Gastroesophageal sphincter (tissue), 4 donors: Measurements from ENCODE around the gene GAST. TPM values are rescaled to one million over a fixed set of nuclear protein-coding genes. Genes with fewer than 3 reads are reported as not detected.

Experiments used
- ATAC-seq: fragments of 150-250 bp; one replicate; pipeline ENCODE4 v1.9.1; 2016; ENCODE audit warnings: mild to moderate bottlenecking, moderate library complexity
- H3K27ac ChIP-seq, 4 donors: fragments of 200-600 bp; sonication (generic) in 3 of 4; 1 replicate in 3 of 4; 2 replicates in 1 of 4; pipeline ENCODE4 v1.5.1; 2016 to 2019
- H3K27me3 ChIP-seq: fragments of 200-600 bp; sonication (generic); one replicate; pipeline ENCODE4 v1.5.1; 2019
- H3K36me3 ChIP-seq, 2 donors: fragments of 200-600 bp; sonication (generic); one replicate each; pipeline ENCODE4 v1.5.1; 2019; ENCODE audit warnings: control low read depth in 1 of 2
- H3K4me1 ChIP-seq, 3 donors: fragments of 200-600 bp; sonication (generic); 1 replicate in 2 of 3; 2 replicates in 1 of 3; pipeline ENCODE4 v1.5.1; 2016 to 2019; ENCODE audit warnings: control low read depth in 2 of 3
- H3K4me3 ChIP-seq, 2 donors: fragments of 200-600 bp; sonication (generic); one replicate each; pipeline ENCODE4 v1.5.1; 2019; ENCODE audit warnings: mild to moderate bottlenecking in 1 of 2, moderate library complexity in 1 of 2
- H3K9me3 ChIP-seq, 3 donors: fragments of 200-600 bp; sonication (generic); one replicate each; pipeline ENCODE4 v1.5.1; 2017 to 2019; ENCODE audit warnings: control low read depth in 2 of 3
- CTCF ChIP-seq, 4 experiments: fragments of 200-600 bp in 2 of 4; fragments of 450-650 bp in 2 of 4; sonication (generic) in 1 of 4; IDR thresholded peaks; one replicate each; pipeline ENCODE4 v1.5.1; 2017 to 2019; ENCODE audit warnings: antibody characterized with exemption in 4 of 4, mild to moderate bottlenecking in 2 of 4, moderate library complexity in 2 of 4
- EP300 ChIP-seq: sonication (generic); formaldehyde crosslinking; IDR thresholded peaks from one replicate; pipeline ENCODE4 v1.6.1; 2017; ENCODE audit warnings: antibody characterized with exemption, mild to moderate bottlenecking
- POLR2A ChIP-seq, 2 donors: fragments of 450-650 bp; IDR thresholded peaks; one replicate each; pipeline ENCODE4 v1.6.1; 2017; ENCODE audit warnings: antibody characterized with exemption in 2 of 2, mild to moderate bottlenecking in 2 of 2, moderate library complexity in 1 of 2
- POLR2AphosphoS5 ChIP-seq: sonication (generic); formaldehyde crosslinking; IDR thresholded peaks from one replicate; pipeline ENCODE4 v1.6.1; 2017; ENCODE audit warnings: antibody characterized with exemption
- WGBS, 2 donors: methylation state at CpG; one replicate each; pipeline ENCODE4 v1.1.5; 2018; ENCODE audit warnings: low coverage in 1 of 2; 5-methylcytosine and 5-hydroxymethylcytosine counted together
- small RNA-seq, 4 donors: library from RNA; depleted of rRNA; stranded (forward); fragments of <200 nt; gene quantifications; one replicate each; pipeline ENCODE3, GENCODE V24; 2016
- total RNA-seq, 4 donors: library from RNA; depleted of rRNA; stranded (reverse); fragments of >200 nt; gene quantifications; one replicate each; pipeline ENCODE4 v1.1.0, GENCODE V29; 2016

Gene GAST
- total RNA-seq, 4 donors from 2014 or later, result not detected

- no peaks in the 10 kb centered on the region for H3K4me1 ChIP-seq
- H3K36me3 ChIP-seq, result peaks cover 0 to 97% of the 10 kb centered on the region in 2 donors
- no peak for ATAC-seq
- WGBS, 2 donors, result 84 to 94% methylated on average over 3 to 5 of the region's 6 CpGs
- no peak overlapping the region for H3K4me3 ChIP-seq
- H3K9me3 ChIP-seq, result no peaks in the 10 kb centered on the region
- H3K27me3 ChIP-seq, result no peaks in the 10 kb centered on the region
- H3K27ac ChIP-seq, result no peak overlapping the region
- TF ChIP-seq EP300 (no peak), POLR2A (IDR thresholded peaks at IDR 0.05) (no peak), POLR2AphosphoS5 (no peak), CTCF (IDR thresholded peaks at IDR 0.05) (no peak)
Measured at GRCh38 chr17:41760878-41761277, 48.7 kb downstream of the GAST start.

GRCh38 chr17:41762391-41762790 lies 50.3 kb downstream of the GAST start:
- Histone ChIP-seq H3K9me3 (no peaks in the 10 kb centered on the region), H3K4me1 (no peaks in the 10 kb centered on the region), H3K27me3 (no peaks in the 10 kb centered on the region), H3K4me3 (no peak overlapping the region), H3K36me3 (peaks cover 0 to 96% of the 10 kb centered on the region in 2 donors), H3K27ac (no peak overlapping the region)
- TF ChIP-seq EP300, result no peak
- TF ChIP-seq CTCF (IDR thresholded peaks at IDR 0.05), result no peak
- TF ChIP-seq POLR2A (IDR thresholded peaks at IDR 0.05), result no peak
- TF ChIP-seq POLR2AphosphoS5, result no peak
- WGBS, 2 donors, result 83 to 100% methylated on average over 1 to 5 of the region's 6 CpGs
- ATAC-seq, result no peak

GRCh38 chr17:41762841-41763240 lies 50.7 kb downstream of the GAST start:
- H3K36me3 ChIP-seq, result peaks cover 0 to 96% of the 10 kb centered on the region in 2 donors

GRCh38 chr17:41763327-41763726 lies 51.2 kb downstream of the GAST start:
- 100% methylated on average over 1 of the region's 8 CpGs; no CpG with 5 or more reads in 1 of the 2 donors for WGBS, 2 donors
- H3K27me3 ChIP-seq, result no peaks in the 10 kb centered on the region
- no peak overlapping the region for H3K4me3 ChIP-seq
- ATAC-seq, result no peak
- no peaks in the 10 kb centered on the region for H3K9me3 ChIP-seq
- TF ChIP-seq POLR2AphosphoS5 (no peak), CTCF (IDR thresholded peaks at IDR 0.05) (no peak), POLR2A (IDR thresholded peaks at IDR 0.05) (no peak), EP300 (no peak)
- H3K4me1 ChIP-seq, result no peaks in the 10 kb centered on the region
- no peak overlapping the region for H3K27ac ChIP-seq
- peaks cover 0 to 96% of the 10 kb centered on the region in 2 donors for H3K36me3 ChIP-seq

More at GRCh38 chr17:41762841-41763240, 50.7 kb downstream of the GAST start:
- Histone ChIP-seq H3K4me3 (no peak overlapping the region), H3K27me3 (no peaks in the 10 kb centered on the region), H3K27ac (no peak overlapping the region), H3K4me1 (no peaks in the 10 kb centered on the region), H3K9me3 (no peaks in the 10 kb centered on the region)
- no peak for ATAC-seq
- no peak for TF ChIP-seq POLR2A (IDR thresholded peaks at IDR 0.05)
- TF ChIP-seq EP300, result no peak
- no peak for TF ChIP-seq CTCF (IDR thresholded peaks at IDR 0.05)
- TF ChIP-seq POLR2AphosphoS5, result no peak
- 93 to 95% methylated on average over 3 to 5 of the region's 16 CpGs for WGBS, 2 donors

Small RNA genes lying within 50 kb of the gene (small RNA-seq; reads per million reads assigned to genes)
- gene RN7SL399P (0 reads per million in 4 donors), gene RNA5SP442 (0 to 0.18 (median 0.06) reads per million in 4 donors)

Other genes starting within 250 kb of the GAST start
- under 1 TPM in 1 of 4 donors, not detected in 3; 0.13 TPM for gene KRT32, start 244.9 kb upstream of the GAST start, total RNA-seq
- gene KRT35, start 231.2 kb upstream of the GAST start, total RNA-seq, result not detected
- not detected for gene KRT36, start 222.4 kb upstream of the GAST start, total RNA-seq
- 1,000 to 10,000 TPM in 1 of 4 donors, 100 to 1,000 TPM in 1, 10 to 100 TPM in 2; 20.7 to 1,501 (median 80.1) TPM for gene KRT13, start 206.7 kb upstream of the GAST start, total RNA-seq
- 100 to 1,000 TPM in 1 of 4 donors, 1 to 10 TPM in 3; 1.2 to 129 (median 4.2) TPM for gene KRT15, start 193.4 kb upstream of the GAST start, total RNA-seq
- 100 to 1,000 TPM in 1 of 4 donors, 1 to 10 TPM in 3; 2.9 to 154 (median 6.5) TPM for gene KRT19, start 184.0 kb upstream of the GAST start, total RNA-seq
- gene KRT9, start 140.3 kb upstream of the GAST start, total RNA-seq, result not detected
- 100 to 1,000 TPM in 1 of 4 donors, 10 to 100 TPM in 1, 1 to 10 TPM in 1, not detected in 1; 1.4 to 105 (median 41.1) TPM for gene KRT14, start 125.4 kb upstream of the GAST start, total RNA-seq
- 10 to 100 TPM in 2 of 4 donors, 1 to 10 TPM in 2; 1.1 to 78.8 (median 13.5) TPM for gene KRT16, start 99.6 kb upstream of the GAST start, total RNA-seq
- gene KRT17, start 87.8 kb upstream of the GAST start, total RNA-seq, result 10 to 100 TPM in 2 of 4 donors, 1 to 10 TPM in 1, not detected in 1; 7.0 to 18.5 (median 17.4) TPM
- gene EIF1, start 23.4 kb upstream of the GAST start, total RNA-seq, result 100 to 1,000 TPM; 224 to 331 (median 270) TPM
- gene HAP1, start 22.3 kb downstream of the GAST start, total RNA-seq, result under 1 TPM in 1 of 4 donors, not detected in 3; 0.54 TPM
- 10 to 100 TPM; 30.8 to 60.9 (median 41.7) TPM for gene JUP, start 74.4 kb downstream of the GAST start, total RNA-seq
- 10 to 100 TPM in 3 of 4 donors, 1 to 10 TPM in 1; 8.3 to 20.9 (median 19.1) TPM for gene P3H4, start 99.6 kb downstream of the GAST start, total RNA-seq
- 10 to 100 TPM; 33.7 to 43.2 (median 38.2) TPM for gene FKBP10, start 100.7 kb downstream of the GAST start, total RNA-seq
- gene NT5C3B, start 123.9 kb downstream of the GAST start, total RNA-seq, result 10 to 100 TPM; 64.8 to 83.7 (median 71.5) TPM
- gene KLHL10, start 125.5 kb downstream of the GAST start, total RNA-seq, result 1 to 10 TPM in 2 of 4 donors, under 1 TPM in 2; 0.62 to 2.7 (median 1.4) TPM
- gene KLHL11, start 153.1 kb downstream of the GAST start, total RNA-seq, result 10 to 100 TPM; 17.5 to 32.7 (median 22.7) TPM
- gene ACLY, start 206.6 kb downstream of the GAST start, total RNA-seq, result 10 to 100 TPM; 40.8 to 84.0 (median 61.6) TPM
- 1 to 10 TPM in 1 of 4 donors, under 1 TPM in 3; 0.19 to 2.2 (median 0.60) TPM for gene ODAD4, start 218.3 kb downstream of the GAST start, total RNA-seq